GM21717 (cell line): Measurements from ENCODE around the gene PCDHGB4.
"Not testable (repeated sequence)": the region's sequence is repeated elsewhere in the genome, so short reads cannot be mapped to it uniquely, and the experiment has no call there.

Source experiments
- ATAC-seq: cut with Tn5 transposase; IDR thresholded peaks from one replicate; pipeline ENCODE4 v1.9.1; 2021; ENCODE audit warnings: mild to moderate bottlenecking, moderate library complexity; ENCODE audit not compliant: unreplicated experiment

The PCDHGB4 gene

DNA sequence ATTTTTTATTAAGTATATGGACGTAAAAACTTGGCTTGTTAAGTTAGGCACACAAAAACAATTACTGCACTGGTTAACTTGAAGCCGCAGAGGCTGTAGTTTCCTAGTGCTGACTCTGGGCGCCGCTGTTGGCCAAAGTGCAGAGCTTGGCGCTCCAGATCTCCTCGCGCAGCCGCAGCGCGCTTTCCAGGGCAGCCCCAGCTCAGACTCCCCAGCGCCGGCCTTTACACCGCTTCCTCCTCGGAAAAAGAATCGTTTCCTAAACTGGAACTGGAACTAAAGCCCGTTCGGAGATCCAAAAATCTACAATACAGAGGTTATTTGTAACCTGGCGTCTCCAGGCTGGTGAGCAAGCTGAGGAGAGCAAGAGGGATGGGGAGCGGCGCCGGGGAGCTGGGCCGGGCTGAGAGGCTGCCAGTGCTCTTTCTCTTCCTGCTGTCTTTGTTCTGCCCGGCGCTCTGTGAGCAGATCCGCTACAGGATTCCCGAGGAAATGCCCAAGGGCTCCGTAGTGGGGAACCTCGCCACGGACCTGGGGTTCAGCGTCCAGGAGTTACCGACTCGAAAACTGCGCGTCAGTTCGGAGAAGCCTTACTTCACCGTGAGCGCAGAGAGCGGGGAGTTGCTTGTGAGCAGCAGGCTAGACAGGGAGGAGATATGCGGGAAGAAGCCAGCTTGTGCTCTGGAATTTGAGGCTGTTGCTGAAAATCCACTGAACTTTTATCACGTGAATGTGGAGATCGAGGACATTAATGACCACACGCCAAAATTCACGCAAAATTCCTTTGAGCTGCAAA is 10.5 kb downstream of the PCDHGB4 start, which contains the start of gene PCDHGB5:
PCDHGB5 (plus strand) TSS at position 192 of the 796 bp plus-strand sequence; CDS start at position 373, 181 bp downstream.
- peak; percentile 96 for ATAC-seq

DNA sequence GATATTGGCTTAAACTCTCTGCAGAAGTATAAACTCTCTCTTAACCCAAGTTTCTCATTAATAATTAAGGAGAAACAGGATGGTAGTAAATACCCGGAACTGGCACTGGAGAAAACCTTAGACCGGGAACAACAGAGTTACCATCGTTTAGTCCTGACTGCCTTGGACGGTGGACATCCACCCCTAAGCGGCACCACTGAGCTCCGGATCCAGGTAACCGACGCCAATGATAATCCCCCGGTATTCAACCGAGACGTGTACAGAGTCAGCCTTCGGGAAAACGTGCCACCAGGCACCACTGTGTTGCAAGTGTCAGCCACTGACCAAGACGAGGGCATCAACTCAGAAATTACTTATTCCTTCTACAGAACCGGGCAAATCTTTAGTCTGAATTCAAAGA is 11.1 kb downstream of the PCDHGB4 start:
- no peak for ATAC-seq

GRCh38 chr5:141399555-141400258 is 12.2 kb downstream of the PCDHGB4 start:
- ATAC-seq: no peak

DNA sequence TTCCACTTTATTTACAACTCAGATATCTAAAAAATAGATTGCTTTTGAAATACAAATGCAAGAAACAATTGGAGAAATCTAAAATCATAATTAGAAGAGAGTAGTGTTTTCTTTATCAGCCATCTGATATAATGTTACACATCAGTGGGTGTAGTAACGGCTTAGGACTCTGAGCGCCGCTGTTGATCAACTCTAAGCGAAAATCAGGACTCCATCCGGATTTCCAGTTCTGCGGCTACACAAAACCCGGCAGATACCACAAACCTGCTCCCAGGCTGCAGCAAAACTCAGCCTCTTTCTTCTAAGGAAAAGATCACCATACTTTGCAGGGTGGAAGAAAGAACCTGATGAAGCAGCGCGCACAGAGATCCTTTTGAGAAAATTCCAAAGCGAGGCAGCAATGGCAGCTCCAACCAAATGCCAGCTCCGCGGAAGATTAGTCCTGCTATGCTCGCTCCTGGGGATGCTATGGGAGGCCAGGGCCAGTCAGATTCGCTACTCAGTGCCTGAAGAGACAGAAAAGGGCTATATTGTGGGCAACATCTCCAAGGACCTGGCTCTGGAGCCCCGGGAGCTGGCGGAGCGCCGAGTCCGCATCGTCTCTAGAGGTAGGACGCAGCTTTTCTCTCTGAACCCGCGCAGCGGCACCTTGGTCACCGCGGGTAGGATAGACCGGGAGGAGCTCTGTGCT is 15.2 kb downstream of the PCDHGB4 start, which contains the start of gene PCDHGA9:
PCDHGA9 (plus strand) TSS at position 226 of the 691 bp plus-strand sequence; CDS start at position 401, 175 bp downstream.
- ATAC-seq: no peak

DNA sequence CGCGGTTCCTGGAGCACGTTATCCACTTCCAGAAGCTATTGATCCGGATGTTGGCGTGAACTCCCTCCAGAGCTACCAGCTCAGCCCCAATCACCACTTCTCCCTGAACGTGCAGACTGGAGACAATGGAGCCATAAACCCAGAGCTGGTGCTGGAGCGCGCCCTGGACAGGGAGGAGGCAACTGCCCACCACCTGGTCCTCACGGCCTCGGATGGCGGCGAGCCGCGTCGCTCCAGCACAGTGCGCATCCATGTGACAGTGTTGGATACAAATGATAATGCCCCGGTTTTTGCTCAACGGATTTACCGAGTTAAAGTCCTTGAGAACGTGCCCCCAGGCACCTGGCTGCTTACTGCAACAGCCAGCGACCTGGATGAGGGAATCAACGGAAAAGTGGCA is 15.9 kb downstream of the PCDHGB4 start:
- no peak for ATAC-seq

- not testable (repeated sequence) for ATAC-seq
Measured at GRCh38 chr5:141407790-141408505, 20.4 kb downstream of the PCDHGB4 start, which contains the start of gene PCDHGB6. PCDHGB6 (plus strand) TSS chr5:141408021; CDS start chr5:141408203, 182 bp downstream.

DNA sequence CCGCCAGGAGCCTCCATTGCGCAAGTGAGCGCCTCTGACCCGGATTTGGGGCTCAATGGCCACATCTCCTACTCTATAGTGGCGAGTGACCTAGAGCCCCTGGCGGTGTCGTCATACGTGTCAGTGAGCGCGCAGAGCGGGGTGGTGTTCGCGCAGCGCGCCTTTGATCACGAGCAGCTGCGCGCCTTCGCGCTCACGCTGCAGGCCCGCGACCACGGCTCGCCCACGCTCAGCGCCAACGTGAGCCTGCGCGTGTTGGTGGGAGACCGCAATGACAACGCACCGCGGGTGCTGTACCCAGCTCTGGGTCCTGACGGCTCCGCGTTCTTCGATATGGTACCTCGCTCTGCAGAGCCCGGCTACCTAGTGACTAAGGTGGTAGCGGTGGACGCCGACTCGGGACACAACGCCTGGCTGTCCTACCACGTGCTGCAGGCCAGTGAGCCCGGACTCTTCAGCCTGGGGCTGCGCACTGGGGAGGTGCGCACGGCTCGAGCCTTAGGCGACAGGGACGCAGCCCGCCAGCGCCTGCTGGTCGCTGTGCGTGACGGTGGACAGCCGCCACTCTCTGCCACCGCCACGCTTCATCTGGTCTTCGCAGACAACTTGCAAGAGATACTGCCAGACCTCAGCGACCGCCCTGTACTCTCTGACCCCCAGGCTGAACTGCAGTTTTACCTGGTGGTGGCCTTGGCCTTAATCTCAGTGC is 22.3 kb downstream of the PCDHGB4 start:
- no peak for ATAC-seq

GRCh38 chr5:141411575-141411974 is 24.1 kb downstream of the PCDHGB4 start:
- ATAC-seq: no peak

DNA sequence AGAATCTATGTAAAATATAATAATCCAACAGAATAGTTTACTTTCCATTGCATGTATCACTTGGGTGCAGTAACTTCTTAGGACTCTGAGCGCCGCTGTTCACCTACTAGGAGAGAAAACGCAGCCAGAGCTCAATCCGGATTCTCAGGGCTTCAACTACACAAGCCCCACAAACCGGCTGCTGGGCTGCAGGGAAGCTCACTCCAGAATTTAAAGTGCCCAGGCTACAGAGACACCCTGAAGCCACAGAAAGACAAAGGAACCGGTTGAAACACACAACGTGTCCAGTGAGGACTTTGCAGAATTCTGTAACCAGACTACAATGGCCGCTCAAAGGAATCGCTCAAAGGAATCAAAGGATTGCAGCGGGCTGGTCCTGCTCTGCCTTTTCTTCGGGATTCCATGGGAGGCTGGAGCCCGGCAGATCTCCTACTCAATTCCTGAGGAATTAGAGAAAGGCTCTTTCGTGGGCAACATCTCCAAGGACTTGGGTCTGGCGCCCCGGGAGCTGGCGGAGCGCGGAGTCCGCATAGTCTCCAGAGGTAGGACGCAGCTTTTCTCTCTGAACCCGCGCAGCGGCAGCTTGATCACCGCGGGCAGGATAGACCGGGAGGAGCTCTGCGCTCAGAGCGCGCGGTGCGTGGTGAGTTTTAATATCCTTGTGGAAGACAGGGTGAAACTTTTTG is 25.5 kb downstream of the PCDHGB4 start, which contains the start of gene PCDHGA10:
PCDHGA10 (plus strand) TSS at position 134 of the 686 bp plus-strand sequence; CDS start at position 323, 189 bp downstream.
- ATAC-seq: peak; percentile 62

GRCh38 chr5:141413540-141414069 is 26.1 kb downstream of the PCDHGB4 start:
- ATAC-seq: no peak

DNA sequence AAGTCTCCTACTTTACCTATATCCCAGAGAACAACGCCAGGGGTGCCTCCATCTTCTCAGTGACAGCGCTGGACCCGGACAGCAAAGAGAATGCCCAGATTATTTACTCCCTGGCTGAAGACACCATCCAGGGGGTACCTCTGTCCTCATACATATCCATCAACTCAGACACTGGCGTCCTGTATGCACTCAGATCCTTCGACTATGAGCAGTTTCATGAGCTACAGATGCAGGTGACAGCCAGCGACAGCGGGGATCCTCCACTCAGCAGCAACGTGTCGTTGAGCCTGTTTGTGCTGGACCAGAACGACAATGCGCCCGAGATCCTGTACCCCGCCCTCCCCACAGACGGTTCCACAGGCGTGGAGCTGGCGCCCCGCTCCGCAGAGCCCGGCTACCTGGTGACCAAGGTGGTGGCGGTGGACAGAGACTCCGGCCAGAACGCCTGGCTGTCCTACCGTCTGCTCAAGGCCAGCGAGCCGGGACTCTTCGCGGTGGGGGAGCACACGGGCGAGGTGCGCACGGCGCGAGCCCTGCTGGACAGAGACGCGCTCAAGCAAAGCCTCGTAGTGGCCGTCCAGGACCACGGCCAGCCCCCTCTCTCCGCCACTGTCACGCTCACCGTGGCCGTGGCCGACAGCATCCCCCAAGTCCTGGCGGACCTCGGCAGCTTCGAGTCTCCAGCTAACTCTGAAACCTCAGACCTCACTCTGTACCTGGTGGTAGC is 27.2 kb downstream of the PCDHGB4 start:
- ATAC-seq: not testable (repeated sequence)

DNA sequence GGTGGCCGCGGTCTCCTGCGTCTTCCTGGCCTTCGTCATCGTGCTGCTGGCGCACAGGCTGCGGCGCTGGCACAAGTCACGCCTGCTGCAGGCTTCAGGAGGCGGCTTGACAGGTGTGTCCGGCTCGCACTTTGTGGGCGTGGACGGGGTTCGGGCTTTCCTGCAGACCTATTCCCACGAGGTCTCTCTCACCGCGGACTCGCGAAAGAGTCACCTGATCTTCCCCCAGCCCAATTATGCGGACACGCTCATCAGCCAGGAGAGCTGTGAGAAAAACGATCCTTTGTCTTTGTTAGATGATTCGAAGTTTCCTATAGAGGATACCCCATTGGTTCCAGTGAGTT is 27.7 kb downstream of the PCDHGB4 start:
- ATAC-seq: not testable (repeated sequence)

- ATAC-seq: peak; percentile 70
Measured at GRCh38 chr5:141417494-141418172, 30.1 kb downstream of the PCDHGB4 start, which contains the start of gene PCDHGB7. PCDHGB7 (plus strand) TSS chr5:141417677; CDS start chr5:141417860, 183 bp downstream.

DNA sequence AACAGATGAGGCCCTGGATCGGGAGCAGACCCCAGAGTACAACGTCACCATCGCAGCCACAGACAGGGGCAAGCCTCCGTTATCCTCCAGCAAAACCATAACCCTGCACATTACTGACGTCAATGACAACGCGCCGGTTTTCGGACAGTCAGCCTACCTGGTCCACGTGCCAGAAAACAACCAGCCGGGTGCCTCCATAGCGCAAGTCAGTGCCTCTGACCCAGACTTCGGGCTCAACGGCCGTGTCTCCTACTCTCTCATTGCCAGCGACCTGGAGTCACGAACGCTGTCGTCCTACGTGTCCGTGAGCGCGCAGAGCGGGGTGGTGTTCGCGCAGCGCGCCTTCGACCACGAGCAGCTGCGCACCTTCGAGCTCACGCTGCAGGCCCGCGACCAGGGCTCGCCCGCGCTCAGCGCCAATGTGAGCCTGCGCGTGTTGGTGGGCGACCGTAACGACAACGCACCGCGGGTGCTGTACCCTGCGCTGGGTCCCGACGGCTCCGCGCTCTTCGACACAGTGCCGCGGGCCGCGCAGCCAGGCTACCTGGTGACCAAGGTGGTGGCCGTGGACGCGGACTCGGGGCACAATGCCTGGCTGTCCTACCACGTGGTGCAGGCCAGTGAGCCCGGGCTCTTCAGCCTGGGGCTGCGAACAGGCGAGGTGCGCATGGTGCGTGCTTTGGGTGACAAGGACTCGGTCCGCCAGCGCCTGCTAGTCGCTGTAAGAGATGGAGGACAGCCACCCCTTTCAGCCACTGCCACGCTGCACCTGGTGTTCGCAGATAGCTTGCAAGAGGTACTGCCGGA is 31.8 kb downstream of the PCDHGB4 start:
- no peak for ATAC-seq

DNA sequence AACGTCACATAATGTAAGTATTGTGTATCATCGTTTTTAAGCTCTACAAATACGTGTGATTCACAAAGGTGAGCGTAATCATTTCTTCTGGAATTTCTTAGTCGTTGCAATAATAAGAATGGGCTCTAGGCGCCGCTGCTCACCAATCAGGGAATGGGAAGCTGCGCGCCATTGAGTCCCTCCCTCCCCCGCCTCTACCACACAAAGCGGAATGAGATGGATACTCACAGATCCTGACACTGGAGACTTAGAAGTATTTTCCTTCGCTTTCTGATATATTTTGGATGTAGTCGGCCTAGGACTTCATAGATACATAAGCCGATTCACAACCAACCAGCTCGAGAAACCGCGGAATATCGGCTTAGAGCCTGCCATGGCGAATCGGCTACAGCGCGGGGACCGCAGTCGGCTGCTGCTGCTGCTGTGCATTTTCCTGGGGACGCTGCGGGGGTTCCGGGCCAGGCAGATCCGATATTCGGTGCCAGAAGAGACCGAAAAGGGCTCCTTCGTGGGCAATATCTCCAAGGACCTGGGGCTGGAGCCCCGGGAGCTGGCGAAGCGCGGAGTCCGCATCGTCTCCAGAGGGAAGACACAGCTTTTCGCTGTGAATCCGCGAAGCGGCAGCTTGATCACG is 33.5 kb downstream of the PCDHGB4 start, which contains the start of gene PCDHGA11:
PCDHGA11 (plus strand) TSS at position 197 of the 634 bp plus-strand sequence; CDS start at position 374, 177 bp downstream.
- ATAC-seq: peak; percentile 76

DNA sequence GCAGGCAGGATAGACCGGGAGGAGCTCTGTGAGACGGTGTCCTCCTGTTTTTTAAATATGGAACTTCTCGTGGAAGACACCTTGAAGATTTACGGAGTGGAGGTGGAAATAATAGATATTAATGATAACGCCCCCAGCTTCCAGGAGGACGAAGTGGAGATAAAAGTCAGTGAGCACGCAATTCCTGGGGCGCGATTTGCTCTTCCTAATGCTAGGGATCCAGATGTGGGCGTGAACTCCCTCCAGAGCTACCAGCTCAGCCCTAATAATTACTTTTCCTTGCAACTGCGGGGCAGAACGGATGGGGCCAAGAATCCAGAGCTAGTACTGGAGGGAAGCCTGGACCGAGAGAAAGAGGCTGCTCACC is 34.0 kb downstream of the PCDHGB4 start:
- no peak for ATAC-seq
